ENCODE measurements around the gene IQSEC3.
"Not testable (repeated sequence)": the region's sequence is repeated elsewhere in the genome, so short reads cannot be mapped to it uniquely, and the experiment has no call there.

DNA sequence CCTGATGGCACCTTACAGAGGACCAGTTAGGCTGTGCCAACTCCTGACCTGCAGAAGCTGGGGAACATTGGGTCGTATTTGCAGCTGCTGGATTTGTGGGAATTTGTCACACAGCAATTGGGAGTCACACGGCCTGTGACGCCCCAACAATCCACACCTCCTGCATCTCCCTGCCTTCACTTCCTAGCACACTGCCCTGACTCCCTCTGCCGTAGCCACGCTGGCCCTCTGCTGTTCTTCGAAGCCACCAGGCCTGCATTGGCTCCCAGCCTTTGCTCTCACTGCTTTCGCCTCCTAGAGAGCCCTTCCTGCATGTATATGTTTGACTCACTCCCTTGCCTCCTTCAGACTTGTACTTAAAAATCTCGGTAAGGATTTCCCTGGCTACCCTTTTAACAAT lies 22.2 kb upstream of the IQSEC3 start:
- TF ChIP-seq, protein P1, sequence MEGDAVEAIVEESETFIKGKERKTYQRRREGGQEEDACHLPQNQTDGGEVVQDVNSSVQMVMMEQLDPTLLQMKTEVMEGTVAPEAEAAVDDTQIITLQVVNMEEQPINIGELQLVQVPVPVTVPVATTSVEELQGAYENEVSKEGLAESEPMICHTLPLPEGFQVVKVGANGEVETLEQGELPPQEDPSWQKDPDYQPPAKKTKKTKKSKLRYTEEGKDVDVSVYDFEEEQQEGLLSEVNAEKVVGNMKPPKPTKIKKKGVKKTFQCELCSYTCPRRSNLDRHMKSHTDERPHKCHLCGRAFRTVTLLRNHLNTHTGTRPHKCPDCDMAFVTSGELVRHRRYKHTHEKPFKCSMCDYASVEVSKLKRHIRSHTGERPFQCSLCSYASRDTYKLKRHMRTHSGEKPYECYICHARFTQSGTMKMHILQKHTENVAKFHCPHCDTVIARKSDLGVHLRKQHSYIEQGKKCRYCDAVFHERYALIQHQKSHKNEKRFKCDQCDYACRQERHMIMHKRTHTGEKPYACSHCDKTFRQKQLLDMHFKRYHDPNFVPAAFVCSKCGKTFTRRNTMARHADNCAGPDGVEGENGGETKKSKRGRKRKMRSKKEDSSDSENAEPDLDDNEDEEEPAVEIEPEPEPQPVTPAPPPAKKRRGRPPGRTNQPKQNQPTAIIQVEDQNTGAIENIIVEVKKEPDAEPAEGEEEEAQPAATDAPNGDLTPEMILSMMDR (IDR thresholded peaks at IDR 0.05; ENCODE audit: borderline replicate concordance, extremely low read depth, low read length, poor library complexity, severe bottlenecking), result not testable (repeated sequence)
- not testable (repeated sequence) for TF ChIP-seq EZH2 (IDR thresholded peaks at IDR 0.05; ENCODE audit: borderline replicate concordance, low read depth, low read length, severe bottlenecking)

Data from DND-41 (cell line).